MCF 10A (cell line): ENCODE data around the gene OPCML. TPM values are rescaled to one million over a fixed set of nuclear protein-coding genes. Genes with fewer than 3 reads are reported as not detected.

Source experiments
- BruUV-seq: library from RNA; stranded (reverse); fragments of 400-500 nt; replicated peaks from 2 replicates; lab custom pipeline; 2021; lab: Mats Ljungman, UMichigan
- CTCF ChIA-PET: fragments of 300-600 bp; sonication (Branson Sonifier 250); formaldehyde crosslinking; extraction: SDS; loops from one replicate; lab custom pipeline; 2021; ENCODE audit warnings: antibody characterized with exemption, inconsistent platforms; lab: Yijun Ruan, JAX
- POLR2A ChIA-PET: fragments of 300-600, 350-650 bp; sonication (Branson Sonifier 250); formaldehyde crosslinking; extraction: SDS; loops from one replicate; lab custom pipeline; 2020; ENCODE audit warnings: antibody characterized with exemption, inconsistent platforms; lab: Yijun Ruan, JAX
- DNase-seq: peaks from one replicate; pipeline ENCODE4 v3.0.0-alpha.2; 2018; ENCODE audit not compliant: unreplicated experiment
- H3K27ac Mint-ChIP-seq: one replicate; pipeline ENCODE4 v1.8.0; 2022; ENCODE audit warnings: mild to moderate bottlenecking, low read depth, mixed read lengths; ENCODE audit not compliant: unreplicated experiment
- H3K27me3 Mint-ChIP-seq: one replicate; pipeline ENCODE4 v1.8.0; 2022; ENCODE audit warnings: mixed read lengths; ENCODE audit not compliant: insufficient read depth, unreplicated experiment
- H3K36me3 Mint-ChIP-seq: one replicate; pipeline ENCODE4 v1.8.0; 2022; ENCODE audit warnings: mild to moderate bottlenecking, moderate library complexity, mixed read lengths; ENCODE audit not compliant: insufficient read depth, unreplicated experiment
- H3K4me1 Mint-ChIP-seq: one replicate; pipeline ENCODE4 v1.8.0; 2022; ENCODE audit warnings: mixed read lengths; ENCODE audit not compliant: insufficient read depth, unreplicated experiment
- H3K4me3 Mint-ChIP-seq: one replicate; pipeline ENCODE4 v1.8.0; 2022; ENCODE audit warnings: mild to moderate bottlenecking, moderate library complexity, mixed read lengths; ENCODE audit not compliant: unreplicated experiment
- H3K9me3 Mint-ChIP-seq: one replicate; pipeline ENCODE4 v1.8.0; 2022; ENCODE audit warnings: mixed read lengths; ENCODE audit not compliant: unreplicated experiment
- CTCF ChIP-seq: fragments of 200-600 bp; IDR thresholded peaks from one replicate; pipeline ENCODE4 v1.8.0; 2022; ENCODE audit warnings: antibody characterized with exemption, mild to moderate bottlenecking; ENCODE audit not compliant: unreplicated experiment
- intact Hi-C: fragments of 100-400 bp; cut with micrococcal nuclease; formaldehyde crosslinking; loops from 2 replicates; pipeline ENCODE4 v1.14.1; 2022
- total RNA-seq: library from RNA; stranded (reverse); gene quantifications from 2 replicates; pipeline ENCODE4 v1.2.3, GENCODE V29; 2022

OPCML gene
- total RNA-seq, 1 experiment from 2014 or later = not detected

DNA sequence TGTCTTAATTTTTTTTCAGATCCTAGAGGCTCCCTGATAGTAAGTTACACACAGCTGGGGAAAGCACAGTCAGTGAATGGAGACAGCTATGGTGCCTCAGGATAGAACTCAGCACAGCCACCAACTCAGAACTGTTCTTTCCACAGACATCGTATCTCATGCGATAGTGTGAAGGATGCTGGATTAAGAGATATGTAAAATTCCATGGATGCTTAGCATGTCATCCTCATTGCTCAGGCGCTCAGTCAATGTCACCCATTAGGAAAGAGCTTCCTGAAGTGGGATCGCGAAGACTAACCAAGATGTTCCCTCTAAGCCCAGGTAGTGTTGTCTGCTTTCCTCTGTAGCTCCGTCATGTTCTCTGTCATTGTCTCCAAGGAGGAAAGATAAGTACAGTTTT, 1000.4 kb downstream of the OPCML start:
- intact Hi-C loops = no loop called here
- no peak overlapping the region for H3K4me3 Mint-ChIP-seq
- ChIA-PET CTCF (interaction anchor here (0.7 kb wide), 1 partner anchor 60 kb away, joined by 3 read pairs; no protein-coding TSS in a partner anchor), POLR2A (no interaction called here)
- H3K9me3 Mint-ChIP-seq = peaks cover 34% of the 10 kb centered on the region
- H3K4me1 Mint-ChIP-seq = no peaks in the 10 kb centered on the region
- DNase-seq = no peak
- no peaks in the 10 kb centered on the region for H3K27me3 Mint-ChIP-seq
- no TSS peak for BruUV-seq
- no peaks in the 10 kb centered on the region for H3K36me3 Mint-ChIP-seq
- no peak overlapping the region for H3K27ac Mint-ChIP-seq
- TF ChIP-seq CTCF = no peak

DNA sequence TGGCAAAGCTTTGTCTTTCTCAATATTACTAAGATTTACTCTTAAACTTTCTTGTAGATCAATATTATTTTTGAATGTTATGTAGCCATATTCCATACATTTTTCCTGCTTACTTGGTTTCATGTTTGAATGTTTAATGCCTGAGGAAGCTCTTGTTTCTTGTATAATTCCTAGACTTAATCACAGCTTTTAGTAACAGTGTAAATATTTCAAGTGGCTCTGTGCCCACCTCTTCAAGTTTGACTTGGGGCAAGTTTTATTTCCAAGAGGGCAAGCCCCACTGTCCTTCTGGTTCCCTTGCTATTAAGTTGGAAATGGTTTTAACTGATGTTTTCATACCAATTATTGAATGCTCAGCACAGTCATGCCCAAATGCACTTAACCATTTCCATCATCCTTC, 1004.1 kb downstream of the OPCML start:
- POLR2A ChIA-PET = no interaction called here
- intact Hi-C loops = no loop called here
- CTCF ChIA-PET = no interaction called here

GRCh38 chr11:132523929-132524328, 1008.4 kb downstream of the OPCML start:
- ChIA-PET CTCF (no interaction called here), POLR2A (no interaction called here)
- intact Hi-C loops = no loop called here
- no TSS peak for BruUV-seq
- no peak for TF ChIP-seq CTCF
- no peaks in the 10 kb centered on the region for H3K36me3 Mint-ChIP-seq
- no peak for DNase-seq
- H3K27ac Mint-ChIP-seq = no peak overlapping the region
- no peaks in the 10 kb centered on the region for H3K4me1 Mint-ChIP-seq
- H3K27me3 Mint-ChIP-seq = no peaks in the 10 kb centered on the region
- H3K9me3 Mint-ChIP-seq = peaks cover 30% of the 10 kb centered on the region
- H3K4me3 Mint-ChIP-seq = no peak overlapping the region

More for the DNA sequence above, 1004.1 kb downstream of the OPCML start:
- Mint-ChIP-seq H3K27ac (no peak overlapping the region), H3K4me3 (no peak overlapping the region), H3K36me3 (no peaks in the 10 kb centered on the region), H3K27me3 (no peaks in the 10 kb centered on the region), H3K4me1 (no peaks in the 10 kb centered on the region), H3K9me3 (peaks cover 29% of the 10 kb centered on the region)
- TF ChIP-seq CTCF = no peak
- no peak for DNase-seq
- no TSS peak for BruUV-seq

DNA sequence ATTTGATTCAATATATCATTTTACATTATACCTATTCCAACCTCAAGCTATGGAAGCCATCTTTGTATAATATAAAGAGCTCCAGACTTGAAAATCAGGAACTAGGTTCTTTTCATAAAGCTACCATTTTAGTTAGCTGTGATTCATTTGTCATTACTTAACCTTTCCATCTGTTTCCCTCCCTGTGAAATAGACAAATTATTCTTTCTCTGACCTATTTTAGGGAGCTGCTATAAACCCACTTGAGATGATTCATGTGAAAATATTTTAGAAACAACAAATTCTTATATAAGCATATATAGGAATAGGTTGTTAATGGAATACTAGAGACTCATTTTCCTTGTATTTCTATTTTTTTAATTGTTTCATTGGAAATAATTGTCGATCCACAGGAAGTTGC, 1012.1 kb downstream of the OPCML start:
- Mint-ChIP-seq H3K27me3 (no peaks in the 10 kb centered on the region), H3K4me1 (no peaks in the 10 kb centered on the region), H3K36me3 (no peaks in the 10 kb centered on the region), H3K4me3 (no peak overlapping the region), H3K9me3 (peaks cover 22% of the 10 kb centered on the region), H3K27ac (no peak overlapping the region)
- intact Hi-C loops = no loop called here
- TF ChIP-seq CTCF = no peak
- no peak for DNase-seq
- ChIA-PET CTCF (interaction anchor here (0.6 kb wide), 2 partner anchors 424 to 1455 kb away, joined by 3 read pairs; no protein-coding TSS in a partner anchor), POLR2A (no interaction called here)
- no TSS peak for BruUV-seq
